GM06990 (cell line): Measurements from ENCODE around the gene MED12.
"Not testable (repeated sequence)": the region's sequence is repeated elsewhere in the genome, so short reads cannot be mapped to it uniquely, and the experiment has no call there.

Source experiments
- DNase-seq: peaks from one replicate; pipeline ENCODE4 v3.0.0-alpha.2; 2011; ENCODE audit not compliant: insufficient read length; ENCODE audit errors: extremely low read depth
- H3K27me3 ChIP-seq: replicated peaks from 2 replicates; pipeline ENCODE4 v1.6.0; 2011; ENCODE audit warnings: low read length; ENCODE audit not compliant: control insufficient read depth, insufficient read depth
- H3K36me3 ChIP-seq: 2 replicates; pipeline ENCODE4 v1.5.1; 2011; ENCODE audit warnings: low read length; ENCODE audit not compliant: control insufficient read depth, insufficient read depth
- H3K4me3 ChIP-seq: replicated peaks from 2 replicates; pipeline ENCODE4 v1.5.1; 2011; ENCODE audit warnings: low read depth, mild to moderate bottlenecking, control low read depth, low read length
- CTCF ChIP-seq: IDR thresholded peaks from 2 replicates; pipeline ENCODE4 v1.5.1; 2011; ENCODE audit warnings: low read length, control low read depth, mild to moderate bottlenecking, inconsistent platforms; ENCODE audit not compliant: insufficient read depth, poor library complexity, severe bottlenecking

Gene MED12

GRCh38 chrX:71171110-71171801 lies 52.9 kb downstream of the MED12 start:
- no peak for DNase-seq
- no peak overlapping the region for H3K4me3 ChIP-seq
- H3K36me3 ChIP-seq = no peaks in the 10 kb centered on the region; the same call in 1 of the 2 replicates
- TF ChIP-seq CTCF = no peak
- H3K27me3 ChIP-seq = no peaks in the 10 kb centered on the region

GRCh38 chrX:71173440-71173839 lies 55.0 kb downstream of the MED12 start:
- H3K36me3 ChIP-seq = peaks cover 2% of the 10 kb centered on the region
- no peak for DNase-seq
- no peak overlapping the region for H3K4me3 ChIP-seq
- TF ChIP-seq CTCF = no peak
- no peaks in the 10 kb centered on the region for H3K27me3 ChIP-seq

GRCh38 chrX:71174795-71175194 lies 56.4 kb downstream of the MED12 start:
- TF ChIP-seq CTCF = no peak
- Histone ChIP-seq H3K4me3 (no peak overlapping the region), H3K27me3 (no peaks in the 10 kb centered on the region), H3K36me3 (peaks cover 2% of the 10 kb centered on the region)
- DNase-seq = no peak

DNA sequence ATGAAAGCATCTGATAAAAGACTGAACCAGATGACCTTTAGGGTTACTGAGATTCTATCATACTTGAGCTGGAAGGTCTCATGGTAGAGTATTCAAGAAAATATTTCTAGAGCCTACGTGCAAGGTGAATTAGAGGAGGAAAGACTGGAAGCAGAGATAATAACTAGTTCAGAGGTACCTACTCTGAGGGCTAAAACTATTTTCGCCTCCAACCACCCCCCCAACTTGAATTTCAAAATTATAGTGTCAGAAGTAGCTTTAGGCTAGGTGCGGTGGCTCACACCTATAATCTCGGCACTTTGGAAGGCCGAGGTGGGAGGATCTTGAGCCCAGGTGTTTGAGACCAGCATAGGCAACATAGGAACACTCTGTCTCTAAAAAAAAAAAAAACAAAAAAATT lies 57.1 kb downstream of the MED12 start:
- Histone ChIP-seq H3K4me3 (no peak overlapping the region), H3K27me3 (no peaks in the 10 kb centered on the region), H3K36me3 (peaks cover 2% of the 10 kb centered on the region)
- no peak for TF ChIP-seq CTCF
- no peak for DNase-seq

DNA sequence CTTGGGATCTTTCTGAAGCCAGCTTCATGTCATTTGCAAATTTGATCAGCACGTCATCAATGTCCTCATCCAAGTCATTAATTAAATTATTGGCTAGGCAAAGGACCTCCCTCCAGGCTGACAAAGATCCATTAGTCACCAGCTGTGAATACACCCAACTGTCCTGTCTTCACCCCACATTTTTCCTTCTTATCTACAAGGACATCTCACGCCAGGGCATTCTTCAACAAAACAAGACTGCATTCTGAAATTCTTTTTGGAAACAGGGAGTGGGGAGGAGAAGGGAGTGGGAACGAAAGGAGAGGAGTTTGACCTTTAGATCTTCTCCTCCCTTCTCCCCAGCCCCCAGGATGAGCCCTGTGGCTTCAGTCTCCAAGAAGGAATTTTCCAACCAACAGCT lies 58.9 kb downstream of the MED12 start:
- peaks cover 2% of the 10 kb centered on the region for H3K36me3 ChIP-seq
- DNase-seq = no peak
- H3K27me3 ChIP-seq = no peaks in the 10 kb centered on the region
- no peak overlapping the region for H3K4me3 ChIP-seq
- no peak for TF ChIP-seq CTCF

DNA sequence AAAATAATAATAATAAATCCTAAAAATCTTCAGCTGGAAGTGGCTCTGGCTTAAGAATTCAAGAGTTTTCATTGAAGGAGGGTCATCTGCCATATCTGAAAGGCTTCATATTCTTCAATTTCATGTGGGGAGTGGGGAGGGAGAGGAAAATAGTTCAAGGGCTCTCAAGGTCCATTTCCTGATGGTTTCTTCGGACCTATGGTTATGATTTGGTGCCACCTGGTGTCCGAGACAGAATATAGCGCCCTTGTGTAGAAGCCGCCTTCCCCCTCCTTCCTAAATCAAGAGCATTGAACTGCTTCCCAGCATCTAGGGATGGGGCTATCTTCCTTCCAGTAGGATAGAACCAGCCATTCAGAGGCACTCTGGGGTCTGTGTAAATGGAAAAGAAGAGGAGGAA lies 60.5 kb downstream of the MED12 start:
- Histone ChIP-seq H3K27me3 (no peaks in the 10 kb centered on the region), H3K4me3 (no peak overlapping the region), H3K36me3 (peaks cover 2% of the 10 kb centered on the region)
- DNase-seq = no peak
- peak; percentile 74 for TF ChIP-seq CTCF

DNA sequence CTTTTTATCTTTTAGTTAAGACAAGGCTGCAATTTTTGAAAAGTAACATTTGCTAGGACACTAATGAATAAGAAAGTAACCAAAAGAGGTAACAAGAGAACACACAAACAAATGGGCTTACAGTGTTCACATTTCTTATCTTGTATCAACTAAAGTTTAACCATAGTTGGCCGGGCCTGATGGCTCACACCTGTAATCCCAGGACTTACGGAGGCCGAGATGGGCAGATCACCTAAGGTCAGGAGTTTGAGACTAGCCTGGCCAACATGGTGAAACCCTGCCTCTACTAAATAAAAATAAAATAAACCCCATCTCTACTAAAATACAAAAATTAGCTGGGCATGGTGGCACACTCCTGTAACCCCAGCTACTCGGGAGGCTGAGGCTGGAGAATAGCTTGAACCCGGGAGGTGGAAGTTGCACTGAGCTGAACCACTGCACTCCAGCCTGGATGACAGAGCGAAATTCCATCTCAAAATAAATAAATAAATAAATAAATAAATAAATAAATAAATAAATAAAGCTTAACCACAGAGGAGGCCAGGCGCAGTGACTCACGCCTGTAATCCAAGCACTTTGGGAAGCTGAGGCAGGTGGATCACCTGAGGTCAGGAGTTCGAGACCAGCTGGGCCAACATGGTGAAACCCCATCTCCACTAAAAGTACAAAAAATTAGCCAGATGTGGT lies 62.3 kb downstream of the MED12 start:
- H3K36me3 ChIP-seq, H3K4me3 ChIP-seq, DNase-seq, H3K27me3 ChIP-seq: not testable (repeated sequence)
